ENCODE results near the gene LMAN1. TPM values are rescaled to one million over a fixed set of nuclear protein-coding genes. Genes with fewer than 3 reads are reported as not detected.

The LMAN1 gene
- total RNA-seq, 2 donors from 2014 or later: 91.0 to 112 TPM

- intact Hi-C loops (cut with DNase I): no loop called here
- Histone ChIP-seq H3K36me3 (peaks cover 0 to 7% of the 10 kb centered on the region in 2 donors), H3K4me1 (replicated peaks) (no peaks in the 10 kb centered on the region), H3K4me3 (no peak overlapping the region), H3K27ac (no peak overlapping the region), H3K27me3 (replicated peaks; ENCODE audit: insufficient read depth) (no peaks in the 10 kb centered on the region), H3K9me3 (no peaks in the 10 kb centered on the region)
- 97% methylated on average over 2 of the region's 2 CpGs for WGBS
- no peak for DNase-seq (ENCODE audit: low spot score)
- TF ChIP-seq POLR2AphosphoS5 (IDR thresholded peaks at IDR 0.05) (no peak), POLR2A (IDR thresholded peaks at IDR 0.05) (no peak), CTCF (IDR thresholded peaks at IDR 0.05) (no peak)
These were observed 15.1 kb downstream of the LMAN1 start for GRCh38 chr18:59343926-59344325.

DNA sequence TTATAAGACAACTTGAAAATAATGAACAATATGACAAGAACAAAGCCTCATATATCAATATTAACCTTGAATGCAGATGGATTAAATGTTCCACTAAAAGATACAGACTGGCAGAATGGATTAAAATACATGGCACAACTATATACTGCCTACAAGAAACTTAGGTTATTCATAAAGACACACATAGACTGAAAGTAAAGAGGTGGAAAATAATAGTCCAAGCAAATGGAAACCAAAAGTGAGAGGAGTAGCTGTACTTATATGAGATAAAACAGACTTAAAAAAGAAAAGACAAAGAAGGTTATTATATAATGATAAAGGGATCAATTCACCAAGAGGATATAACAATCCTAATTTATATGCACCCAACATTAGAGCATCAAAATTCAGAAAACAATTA, 18.2 kb downstream of the LMAN1 start:
- DNase-seq (ENCODE audit: low spot score): no peak
- intact Hi-C loops (cut with DNase I): no loop called here
- no peak for TF ChIP-seq POLR2AphosphoS5 (IDR thresholded peaks at IDR 0.05)
- TF ChIP-seq POLR2A (IDR thresholded peaks at IDR 0.05): no peak
- no peak for TF ChIP-seq CTCF (IDR thresholded peaks at IDR 0.05)
- peaks cover 0 to 4% of the 10 kb centered on the region in 2 donors for H3K36me3 ChIP-seq
- H3K27ac ChIP-seq: no peak overlapping the region
- no peak overlapping the region for H3K4me3 ChIP-seq
- H3K4me1 ChIP-seq (replicated peaks): no peaks in the 10 kb centered on the region
- H3K9me3 ChIP-seq: no peaks in the 10 kb centered on the region
- H3K27me3 ChIP-seq (replicated peaks; ENCODE audit: insufficient read depth): no peaks in the 10 kb centered on the region

GRCh38 chr18:59340312-59340711, 18.8 kb downstream of the LMAN1 start:
- no peak for DNase-seq (ENCODE audit: low spot score)
- no peak overlapping the region for H3K27ac ChIP-seq
- peaks cover 0 to under 1% of the 10 kb centered on the region in 2 donors for H3K36me3 ChIP-seq
- H3K4me3 ChIP-seq: no peak overlapping the region
- no peaks in the 10 kb centered on the region for H3K4me1 ChIP-seq (replicated peaks)
- no peak for TF ChIP-seq POLR2AphosphoS5 (IDR thresholded peaks at IDR 0.05)
- no peak for TF ChIP-seq CTCF (IDR thresholded peaks at IDR 0.05)
- no peak for TF ChIP-seq POLR2A (IDR thresholded peaks at IDR 0.05)
- WGBS: 94% methylated on average over 2 of the region's 2 CpGs
- H3K9me3 ChIP-seq: no peaks in the 10 kb centered on the region
- intact Hi-C loops (cut with DNase I): no loop called here
- no peaks in the 10 kb centered on the region for H3K27me3 ChIP-seq (replicated peaks; ENCODE audit: insufficient read depth)

GRCh38 chr18:59332986-59333385, 26.1 kb downstream of the LMAN1 start:
- TF ChIP-seq POLR2A (IDR thresholded peaks at IDR 0.05) (no peak), CTCF (IDR thresholded peaks at IDR 0.05) (no peak), POLR2AphosphoS5 (IDR thresholded peaks at IDR 0.05) (no peak)
- 76% methylated on average over 3 of the region's 3 CpGs for WGBS
- no peaks in the 10 kb centered on the region for H3K27me3 ChIP-seq (replicated peaks; ENCODE audit: insufficient read depth)
- no peak overlapping the region for H3K4me3 ChIP-seq
- H3K9me3 ChIP-seq: no peaks in the 10 kb centered on the region
- no peak overlapping the region for H3K27ac ChIP-seq
- H3K4me1 ChIP-seq (replicated peaks): no peaks in the 10 kb centered on the region
- no peaks in the 10 kb centered on the region for H3K36me3 ChIP-seq
- intact Hi-C loops (cut with DNase I): no loop called here
- no peak for DNase-seq (ENCODE audit: low spot score)

DNA sequence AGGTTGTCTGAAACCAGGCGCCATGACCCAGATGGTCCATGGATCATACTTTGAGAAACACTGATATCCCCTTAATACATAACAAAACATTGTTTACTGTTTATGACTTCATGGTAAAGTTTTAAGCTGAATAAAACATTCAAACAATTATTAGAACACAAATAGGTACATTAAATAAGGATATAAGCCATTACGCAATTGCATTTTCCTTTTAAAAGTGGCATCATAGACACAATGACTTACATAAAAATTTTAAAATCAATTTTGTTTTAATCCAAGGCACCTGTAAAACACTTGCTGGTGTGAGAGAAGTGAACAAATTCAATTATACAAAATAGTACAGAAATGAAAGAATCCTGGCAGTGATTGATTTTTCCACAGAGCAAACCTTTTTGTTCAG, 30.4 kb downstream of the LMAN1 start:
- Histone ChIP-seq H3K27me3 (replicated peaks; ENCODE audit: insufficient read depth) (no peaks in the 10 kb centered on the region), H3K9me3 (no peaks in the 10 kb centered on the region), H3K4me1 (replicated peaks) (no peaks in the 10 kb centered on the region), H3K36me3 (no peaks in the 10 kb centered on the region), H3K4me3 (no peak overlapping the region), H3K27ac (no peak overlapping the region)
- intact Hi-C loops (cut with DNase I): no loop called here
- WGBS: 98% methylated on average over 2 of the region's 2 CpGs
- no peak for TF ChIP-seq POLR2AphosphoS5 (IDR thresholded peaks at IDR 0.05)
- TF ChIP-seq CTCF (IDR thresholded peaks at IDR 0.05): no peak
- TF ChIP-seq POLR2A (IDR thresholded peaks at IDR 0.05): no peak
- no peak for DNase-seq (ENCODE audit: low spot score)

Data from prostate gland (tissue), 2 donors.